ENCODE data around the gene MICALL1.

DNA sequence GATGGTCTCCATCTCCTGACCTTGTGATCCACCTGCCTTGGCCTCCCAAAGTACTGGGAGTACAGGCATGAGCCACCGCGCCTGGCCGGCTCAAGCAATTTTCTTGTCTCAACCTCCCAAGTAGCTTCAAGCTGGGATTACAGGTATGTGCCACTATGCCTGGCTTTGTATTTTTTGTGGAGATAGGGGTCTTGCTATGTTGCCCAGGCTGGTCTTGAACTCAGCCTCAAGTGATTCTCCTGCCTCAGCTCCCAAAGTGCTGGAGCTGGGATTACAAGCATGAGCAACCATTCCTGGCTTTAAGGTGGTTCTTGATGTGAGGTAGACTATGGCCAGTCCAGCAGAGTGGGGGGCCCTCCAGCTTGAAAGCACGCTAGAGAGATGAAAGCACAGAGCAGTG is 55.0 kb downstream of the MICALL1 start:
- TF ChIP-seq, protein P1, sequence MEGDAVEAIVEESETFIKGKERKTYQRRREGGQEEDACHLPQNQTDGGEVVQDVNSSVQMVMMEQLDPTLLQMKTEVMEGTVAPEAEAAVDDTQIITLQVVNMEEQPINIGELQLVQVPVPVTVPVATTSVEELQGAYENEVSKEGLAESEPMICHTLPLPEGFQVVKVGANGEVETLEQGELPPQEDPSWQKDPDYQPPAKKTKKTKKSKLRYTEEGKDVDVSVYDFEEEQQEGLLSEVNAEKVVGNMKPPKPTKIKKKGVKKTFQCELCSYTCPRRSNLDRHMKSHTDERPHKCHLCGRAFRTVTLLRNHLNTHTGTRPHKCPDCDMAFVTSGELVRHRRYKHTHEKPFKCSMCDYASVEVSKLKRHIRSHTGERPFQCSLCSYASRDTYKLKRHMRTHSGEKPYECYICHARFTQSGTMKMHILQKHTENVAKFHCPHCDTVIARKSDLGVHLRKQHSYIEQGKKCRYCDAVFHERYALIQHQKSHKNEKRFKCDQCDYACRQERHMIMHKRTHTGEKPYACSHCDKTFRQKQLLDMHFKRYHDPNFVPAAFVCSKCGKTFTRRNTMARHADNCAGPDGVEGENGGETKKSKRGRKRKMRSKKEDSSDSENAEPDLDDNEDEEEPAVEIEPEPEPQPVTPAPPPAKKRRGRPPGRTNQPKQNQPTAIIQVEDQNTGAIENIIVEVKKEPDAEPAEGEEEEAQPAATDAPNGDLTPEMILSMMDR (IDR thresholded peaks at IDR 0.05; ENCODE audit: low read length) = no peak
- no peak for TF ChIP-seq EZH2 (IDR thresholded peaks at IDR 0.05; ENCODE audit: borderline replicate concordance, low read length)
